VCaP (cell line): ENCODE data around the gene LYL1.

ENCODE experiments used
- H3K27ac ChIP-seq: fragments of 450-650 bp; 2 replicates; pipeline ENCODE4 v1.5.1; 2017
- TF ChIP-seq, protein P1 (sequence below): fragments of 450-650 bp; conservative IDR thresholded peaks from 2 replicates; pipeline ENCODE4 v1.5.1; 2017; ENCODE audit warnings: mild to moderate bottlenecking, moderate library complexity

The LYL1 gene

DNA sequence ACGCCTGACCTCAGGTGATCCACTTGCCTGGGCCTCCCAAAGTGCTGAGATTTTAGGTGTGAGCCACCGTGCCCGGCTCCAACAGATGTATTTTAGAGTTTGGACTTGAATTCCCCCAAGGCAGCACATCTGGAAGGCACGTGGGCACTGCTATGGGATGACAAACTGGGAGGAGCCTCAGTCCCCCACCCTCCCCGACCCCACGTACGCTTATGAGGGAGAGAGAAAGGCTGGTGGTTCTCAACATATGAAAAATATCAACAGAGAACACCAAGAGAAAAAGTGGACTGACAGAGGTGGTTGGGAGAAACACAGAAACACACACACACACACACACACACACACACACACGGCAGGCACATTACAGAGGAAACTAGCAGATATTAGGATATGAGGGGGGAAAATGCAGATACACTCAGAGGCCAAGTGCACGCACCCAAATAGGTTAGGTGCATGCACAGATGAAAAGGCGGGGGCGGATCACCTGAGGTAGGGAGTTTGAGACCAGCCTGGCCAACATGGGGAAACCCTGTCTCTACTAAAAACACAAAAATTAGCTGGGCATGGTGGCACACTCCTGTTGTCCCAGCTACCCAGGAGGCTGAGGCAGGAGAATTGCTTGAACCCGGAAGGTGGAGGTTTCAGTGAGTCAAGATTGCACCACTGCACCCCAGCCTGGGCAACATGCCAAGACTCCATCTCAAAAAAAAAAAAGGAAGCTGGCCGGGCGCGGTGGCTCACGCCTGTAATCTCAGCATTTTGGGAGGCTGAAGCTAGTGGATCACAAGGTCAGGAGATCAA is 44.3 kb upstream of the LYL1 start:
- TF ChIP-seq, protein P1, sequence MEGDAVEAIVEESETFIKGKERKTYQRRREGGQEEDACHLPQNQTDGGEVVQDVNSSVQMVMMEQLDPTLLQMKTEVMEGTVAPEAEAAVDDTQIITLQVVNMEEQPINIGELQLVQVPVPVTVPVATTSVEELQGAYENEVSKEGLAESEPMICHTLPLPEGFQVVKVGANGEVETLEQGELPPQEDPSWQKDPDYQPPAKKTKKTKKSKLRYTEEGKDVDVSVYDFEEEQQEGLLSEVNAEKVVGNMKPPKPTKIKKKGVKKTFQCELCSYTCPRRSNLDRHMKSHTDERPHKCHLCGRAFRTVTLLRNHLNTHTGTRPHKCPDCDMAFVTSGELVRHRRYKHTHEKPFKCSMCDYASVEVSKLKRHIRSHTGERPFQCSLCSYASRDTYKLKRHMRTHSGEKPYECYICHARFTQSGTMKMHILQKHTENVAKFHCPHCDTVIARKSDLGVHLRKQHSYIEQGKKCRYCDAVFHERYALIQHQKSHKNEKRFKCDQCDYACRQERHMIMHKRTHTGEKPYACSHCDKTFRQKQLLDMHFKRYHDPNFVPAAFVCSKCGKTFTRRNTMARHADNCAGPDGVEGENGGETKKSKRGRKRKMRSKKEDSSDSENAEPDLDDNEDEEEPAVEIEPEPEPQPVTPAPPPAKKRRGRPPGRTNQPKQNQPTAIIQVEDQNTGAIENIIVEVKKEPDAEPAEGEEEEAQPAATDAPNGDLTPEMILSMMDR = no peak
- H3K27ac ChIP-seq = no peak overlapping the region

GRCh38 chr19:13139633-13140311 is 37.1 kb upstream of the LYL1 start:
- TF ChIP-seq, protein P1 = no peak
- H3K27ac ChIP-seq = no peak overlapping the region

GRCh38 chr19:13138916-13139198 is 36.2 kb upstream of the LYL1 start:
- TF ChIP-seq, protein P1 = no peak
- H3K27ac ChIP-seq = no peak overlapping the region

GRCh38 chr19:13138171-13138915 is 35.7 kb upstream of the LYL1 start:
- TF ChIP-seq, protein P1 = no peak
- H3K27ac ChIP-seq = no peak overlapping the region

DNA sequence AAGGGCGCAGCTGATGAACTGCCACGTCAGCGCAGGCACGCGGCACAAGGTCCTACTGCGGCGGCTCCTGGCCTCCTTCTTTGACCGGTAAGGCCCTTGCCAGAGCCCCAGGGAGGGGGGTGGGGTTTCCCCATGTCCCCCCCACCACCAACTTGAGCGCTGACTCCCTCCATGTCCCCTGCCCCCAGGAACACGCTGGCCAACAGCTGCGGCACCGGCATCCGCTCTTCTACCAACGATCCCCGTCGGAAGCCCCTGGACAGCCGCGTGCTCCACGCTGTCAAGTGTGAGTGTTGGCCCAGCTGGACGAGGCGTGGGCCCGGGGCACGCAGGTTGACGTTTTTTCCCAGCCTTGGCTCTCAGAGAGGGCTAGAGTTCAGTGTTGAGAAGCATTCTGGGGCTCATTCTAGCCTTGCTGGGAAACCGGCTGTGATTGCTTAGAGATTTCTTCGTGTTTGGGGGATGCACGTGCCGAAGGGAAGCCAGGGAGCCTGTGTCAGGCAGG is 34.7 kb upstream of the LYL1 start:
- H3K27ac ChIP-seq = no peak overlapping the region
- TF ChIP-seq, protein P1 = no peak

GRCh38 chr19:13135068-13136062 is 32.7 kb upstream of the LYL1 start:
- H3K27ac ChIP-seq = no peak overlapping the region
- TF ChIP-seq, protein P1 = no peak
